Measurements from ENCODE around the gene NRXN3.

GRCh38 chr14:78405079-78405856 is 235.1 kb downstream of the NRXN3 start:
- no peak for TF ChIP-seq MTF1 (CRISPR knock-in tag; IDR thresholded peaks at IDR 0.05)
- TF ChIP-seq ELF3 (CRISPR knock-in tag; IDR thresholded peaks at IDR 0.05): no peak
- TF ChIP-seq ZBTB2 (CRISPR knock-in tag; IDR thresholded peaks at IDR 0.05; ENCODE audit: low read depth): no peak
- no peak for TF ChIP-seq ATF2 (CRISPR knock-in tag; IDR thresholded peaks at IDR 0.05)
- no peak for TF ChIP-seq MAFK (conservative IDR thresholded peaks at IDR 0.05 in 1 of 2, IDR thresholded peaks at IDR 0.05 in 1 of 2; ENCODE audit: low read length in 2 of 2)
- no peak for TF ChIP-seq SETDB1 (CRISPR knock-in tag; IDR thresholded peaks at IDR 0.05; ENCODE audit: borderline replicate concordance)
- no peak for TF ChIP-seq CBX5 (CRISPR knock-in tag; IDR thresholded peaks at IDR 0.05; ENCODE audit: borderline replicate concordance)
- TF ChIP-seq CTCF (CRISPR knock-in tag; IDR thresholded peaks at IDR 0.05): no peak
- no peak for TF ChIP-seq MAFF (IDR thresholded peaks at IDR 0.05; ENCODE audit: low read depth, low read length)

Measured in HepG2 (cell line).